Body of pancreas (tissue), 4 donors: ENCODE data around the gene LRRC8B.

Experiments
- POLR2A ChIP-seq, 3 donors: fragments of 450-650 bp; IDR thresholded peaks; one replicate each; pipeline ENCODE4 v1.6.1; 2016; ENCODE audit warnings: antibody characterized with exemption in 3 of 3, mild to moderate bottlenecking in 2 of 3
- TF ChIP-seq, protein P1 (sequence below), 7 experiments: fragments of 450-650 bp in 4 of 7; fragments of 200-600 bp in 3 of 7; sonication (generic) in 3 of 7; IDR thresholded peaks; one replicate each; pipeline ENCODE4 v1.5.1; 2016 to 2019; ENCODE audit warnings: antibody characterized with exemption in 7 of 7

DNA sequence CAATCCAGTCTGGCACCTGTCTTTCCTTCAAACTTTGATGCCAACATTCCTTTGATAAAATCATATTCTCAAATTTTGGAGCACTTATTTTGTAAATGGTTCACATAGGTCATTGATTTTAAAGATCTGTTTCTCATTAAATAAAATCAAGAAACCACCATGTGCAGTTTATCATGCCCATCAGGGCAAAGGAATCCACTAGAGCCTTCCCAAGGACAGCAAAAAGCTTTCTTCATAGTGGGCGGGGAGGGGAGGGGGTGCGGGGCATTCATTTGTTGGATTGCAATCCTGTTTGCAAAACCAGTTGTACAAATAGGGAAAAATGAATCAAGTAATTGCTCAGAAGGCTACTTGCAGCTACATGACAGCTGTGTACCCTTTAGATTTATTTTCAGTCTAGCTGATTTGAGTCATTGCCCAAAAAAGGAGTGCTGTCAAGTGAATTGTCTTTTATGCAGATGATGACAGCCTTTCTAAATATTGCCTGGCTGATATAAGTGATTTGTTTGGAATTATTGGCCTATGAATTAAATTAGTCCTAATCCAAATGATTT is 23.0 kb downstream of the LRRC8B start:
- TF ChIP-seq, protein P1, sequence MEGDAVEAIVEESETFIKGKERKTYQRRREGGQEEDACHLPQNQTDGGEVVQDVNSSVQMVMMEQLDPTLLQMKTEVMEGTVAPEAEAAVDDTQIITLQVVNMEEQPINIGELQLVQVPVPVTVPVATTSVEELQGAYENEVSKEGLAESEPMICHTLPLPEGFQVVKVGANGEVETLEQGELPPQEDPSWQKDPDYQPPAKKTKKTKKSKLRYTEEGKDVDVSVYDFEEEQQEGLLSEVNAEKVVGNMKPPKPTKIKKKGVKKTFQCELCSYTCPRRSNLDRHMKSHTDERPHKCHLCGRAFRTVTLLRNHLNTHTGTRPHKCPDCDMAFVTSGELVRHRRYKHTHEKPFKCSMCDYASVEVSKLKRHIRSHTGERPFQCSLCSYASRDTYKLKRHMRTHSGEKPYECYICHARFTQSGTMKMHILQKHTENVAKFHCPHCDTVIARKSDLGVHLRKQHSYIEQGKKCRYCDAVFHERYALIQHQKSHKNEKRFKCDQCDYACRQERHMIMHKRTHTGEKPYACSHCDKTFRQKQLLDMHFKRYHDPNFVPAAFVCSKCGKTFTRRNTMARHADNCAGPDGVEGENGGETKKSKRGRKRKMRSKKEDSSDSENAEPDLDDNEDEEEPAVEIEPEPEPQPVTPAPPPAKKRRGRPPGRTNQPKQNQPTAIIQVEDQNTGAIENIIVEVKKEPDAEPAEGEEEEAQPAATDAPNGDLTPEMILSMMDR (IDR thresholded peaks at IDR 0.05) = no peak
- no peak for TF ChIP-seq POLR2A (IDR thresholded peaks at IDR 0.05)
